Stimulated activated CD8-positive, alpha-beta memory T cell treated with anti-CD3 and anti-CD28 coated beads, Interleukin-4, amount 100 ng/mL, for 24 hours (primary cell): ENCODE results near the gene TIMM23.

Experiments used
- DNase-seq: peaks from one replicate; pipeline ENCODE4 v3.0.0-alpha.2; 2020; ENCODE audit warnings: low read depth

TIMM23 gene

GRCh38 chr10:46052791-46053375 is 80.6 kb downstream of the TIMM23 start:
- DNase-seq: no peak
